Motor neuron (in vitro differentiated cells): Measurements from ENCODE around the gene VARS2. TPM values are rescaled to one million over a fixed set of nuclear protein-coding genes. Genes with fewer than 3 reads are reported as not detected.
"Not testable (repeated sequence)": the region's sequence is repeated elsewhere in the genome, so short reads cannot be mapped to it uniquely, and the experiment has no call there.

Source experiments
- ATAC-seq, 8 experiments: fragments of 200-7000 bp; cut with Tn5 transposase; replicated peaks in 6 of 8; 2 replicates each; pipeline ENCODE4 v1.8.0; 2021; ENCODE audit warnings: mild to moderate bottlenecking in 8 of 8, moderate library complexity in 8 of 8
- H3K27ac ChIP-seq, 2 donors: fragments of 250-450 bp; sonication (Bioruptor Pico); 2 replicates each; pipeline ENCODE4 v1.9.0; 2021; ENCODE audit warnings: antibody characterized with exemption in 2 of 2, mild to moderate bottlenecking in 2 of 2, moderate library complexity in 1 of 2
- H3K4me1 ChIP-seq, 2 donors: fragments of 250-450 bp; sonication (Bioruptor Pico); replicated peaks in 1 of 2; 2 replicates each; pipeline ENCODE4 v1.6.1; 2021; ENCODE audit warnings: antibody characterized with exemption in 2 of 2, mild to moderate bottlenecking in 2 of 2, moderate library complexity in 1 of 2
- H3K4me3 ChIP-seq, 5 donors: fragments of 250-450 bp; sonication (Bioruptor Pico); 2 replicates each; pipeline ENCODE4 v1.9.0; 2021; ENCODE audit warnings: antibody characterized with exemption in 5 of 5, mild to moderate bottlenecking in 5 of 5, moderate library complexity in 4 of 5
- WGBS, 10 experiments: fragments of 450-650 bp; shearing (Covaris generic); methylation state at CpG; one replicate each; pipeline ENCODE4 v1.0.0; 2022; 5-methylcytosine and 5-hydroxymethylcytosine counted together
- in situ Hi-C, 9 experiments: fragments of 400-800 bp; cut with MboI; loops; one replicate each; pipeline ENCODE4 v1.15.0; 2021; ENCODE audit warnings: low sequenced_read_pairs in 9 of 9, low pct_unique_long_range_greater_than_20kb in 2 of 9; ENCODE audit not compliant: unreplicated experiment in 9 of 9
- total RNA-seq, 8 experiments: library from RNA; unstranded; fragments of 300-600 nt; gene quantifications; 2 replicates each; pipeline versions ENCODE4 v1.2.3 to v1.2.4, GENCODE V29; 2022

Gene VARS2
- total RNA-seq, 8 experiments from 2014 or later: 13.5 to 39.7 (median 21.0) TPM

GRCh38 chr6:30895343-30895742, 18.7 kb upstream of the VARS2 start:
- Histone ChIP-seq H3K27ac (peak overlapping the region in 1 of 2 donors; percentile 44), H3K4me3 (no peak overlapping the region), H3K4me1 (no peaks in the 10 kb centered on the region)
- 43 to 80% (median 66%) methylated on average over 1 to 3 of the region's 10 CpGs; no CpG with 5 or more reads in 6 of the 10 experiments for WGBS, 10 experiments
- no peak for ATAC-seq
- in situ Hi-C loops: no loop called here

GRCh38 chr6:30896541-30896940, 17.5 kb upstream of the VARS2 start:
- no peak for ATAC-seq
- Histone ChIP-seq H3K4me1 (no peaks in the 10 kb centered on the region), H3K4me3 (no peak overlapping the region), H3K27ac (no peak overlapping the region)
- in situ Hi-C loops: no loop called here
- WGBS, 10 experiments: 76 to 90% methylated on average over 2 to 3 of the region's 13 CpGs; no CpG with 5 or more reads in 8 of the 10 experiments

- no peak overlapping the region for H3K27ac ChIP-seq
- no peaks in the 10 kb centered on the region for H3K4me1 ChIP-seq
- in situ Hi-C loops: no loop called here
- no peak for ATAC-seq
- 95 to 100% (median 100%) methylated on average over 3 to 4 of the region's 16 CpGs; no CpG with 5 or more reads in 6 of the 10 experiments for WGBS, 10 experiments
- H3K4me3 ChIP-seq: no peak overlapping the region
These were observed 16.2 kb upstream of the VARS2 start for GRCh38 chr6:30897882-30898281.

- no peak overlapping the region for H3K4me3 ChIP-seq
- no peak overlapping the region for H3K27ac ChIP-seq
- H3K4me1 ChIP-seq: no peaks in the 10 kb centered on the region
- ATAC-seq: peak in 5 of 8 experiments; percentile 16 to 41 (median 27)
- in situ Hi-C loops: no loop called here
- 44 to 100% (median 83%) methylated on average over 1 to 18 of the region's 23 CpGs; no CpG with 5 or more reads in 3 of the 10 experiments for WGBS, 10 experiments
These were observed 15.2 kb upstream of the VARS2 start for GRCh38 chr6:30898750-30899360.

- ATAC-seq: no peak
- Histone ChIP-seq H3K27ac (no peak overlapping the region), H3K4me1 (no peaks in the 10 kb centered on the region), H3K4me3 (no peak overlapping the region)
- 17 to 100% (median 92%) methylated on average over 1 of the region's 1 CpG; no CpG with 5 or more reads in 6 of the 10 experiments for WGBS, 10 experiments
- in situ Hi-C loops: loop anchor here in 3 of 9 experiments (25.0 kb wide), 1 partner anchor 186 kb away; no protein-coding TSS in a partner anchor
These were observed 13.1 kb upstream of the VARS2 start for GRCh38 chr6:30900863-30901417.

GRCh38 chr6:30901436-30901835, 12.6 kb upstream of the VARS2 start:
- H3K4me1 ChIP-seq: no peaks in the 10 kb centered on the region
- in situ Hi-C loops: loop anchor here in 3 of 9 experiments (25.0 kb wide), 1 partner anchor 186 kb away; no protein-coding TSS in a partner anchor
- no peak overlapping the region for H3K27ac ChIP-seq

GRCh38 chr6:30902196-30902595, 11.8 kb upstream of the VARS2 start:
- ATAC-seq, H3K27ac ChIP-seq, H3K4me3 ChIP-seq, H3K4me1 ChIP-seq: not testable (repeated sequence)
- 47 to 100% (median 75%) methylated on average over 1 to 6 of the region's 9 CpGs; no CpG with 5 or more reads in 1 of the 10 experiments for WGBS, 10 experiments
- in situ Hi-C loops: loop anchor here in 3 of 9 experiments (25.0 kb wide), 1 partner anchor 185 kb away; no protein-coding TSS in a partner anchor

More at GRCh38 chr6:30901436-30901835, 12.6 kb upstream of the VARS2 start:
- ATAC-seq: no peak
- no peak overlapping the region for H3K4me3 ChIP-seq

- no peak for ATAC-seq
- 0 to 92% (median 47%) methylated on average over 1 to 5 of the region's 5 CpGs; no CpG with 5 or more reads in 1 of the 10 experiments for WGBS, 10 experiments
- Histone ChIP-seq H3K27ac (no peak overlapping the region), H3K4me1 (peaks cover 0 to 4% of the 10 kb centered on the region in 2 donors), H3K4me3 (no peak overlapping the region)
- in situ Hi-C loops: loop anchor here in 3 of 9 experiments (25.0 kb wide), 1 partner anchor 185 kb away; no protein-coding TSS in a partner anchor
These were observed 11.3 kb upstream of the VARS2 start for GRCh38 chr6:30902709-30903108.

- 79 to 100% (median 94%) methylated on average over 1 to 4 of the region's 4 CpGs for WGBS, 10 experiments
- Histone ChIP-seq H3K27ac (no peak overlapping the region), H3K4me3 (no peak overlapping the region), H3K4me1 (peaks cover 0 to 4% of the 10 kb centered on the region in 2 donors)
- in situ Hi-C loops: loop anchor here in 3 of 9 experiments (25.0 kb wide), 1 partner anchor 184 kb away; no protein-coding TSS in a partner anchor
- no peak for ATAC-seq
These were observed 10.8 kb upstream of the VARS2 start for GRCh38 chr6:30903236-30903635.

GRCh38 chr6:30907290-30907757, 6.7 kb upstream of the VARS2 start:
- H3K4me1 ChIP-seq, ATAC-seq, H3K27ac ChIP-seq: not testable (repeated sequence)
- in situ Hi-C loops: loop anchor here in 3 of 9 experiments (25.0 kb wide), 1 partner anchor 180 kb away; no protein-coding TSS in a partner anchor
- peak overlapping the region; percentile 65 to 96 (median 81) for H3K4me3 ChIP-seq
- 0 to 68% (median 43%) methylated on average over 1 to 13 of the region's 16 CpGs for WGBS, 10 experiments

- Histone ChIP-seq H3K4me3 (peak within 1 kb of the TSS; percentile 65 to 96 (median 81)), H3K27ac (no peak within 1 kb of the TSS), H3K4me1 (peaks cover 5 to 7% of the 10 kb centered on the region in 2 donors)
- WGBS, 10 experiments: 0 to 4% (median 0%) methylated on average over 6 to 22 of the region's 49 CpGs; no CpG with 5 or more reads in 1 of the 10 experiments
- in situ Hi-C loops: loop anchor here in 3 of 9 experiments (25.0 kb wide), 1 partner anchor 179 kb away; no protein-coding TSS in a partner anchor
- ATAC-seq: peak; percentile 97 to 99 (median 98)
These were observed 6.1 kb upstream of the VARS2 start, which contains the start of gene GTF2H4 for GRCh38 chr6:30907758-30908591. Gene GTF2H4 (plus strand): TSS chr6:30908207.

GRCh38 chr6:30908700-30909099, 5.3 kb upstream of the VARS2 start:
- no peak overlapping the region for H3K27ac ChIP-seq
- H3K4me3 ChIP-seq: peak overlapping the region; percentile 65 to 96 (median 81)
- in situ Hi-C loops: loop anchor here in 3 of 9 experiments (25.0 kb wide), 1 partner anchor 179 kb away; no protein-coding TSS in a partner anchor
- WGBS, 10 experiments: 0 to 50% (median 8%) methylated on average over 1 to 2 of the region's 2 CpGs; no CpG with 5 or more reads in 4 of the 10 experiments
- peaks cover 7 to 12% of the 10 kb centered on the region in 2 donors for H3K4me1 ChIP-seq
- no peak for ATAC-seq
